GM18526 (cell line): ENCODE measurements around the gene SLC24A5.

Experiments used
- POLR2A ChIP-seq: IDR thresholded peaks from 3 replicates; pipeline ENCODE4 v1.6.1; 2011; ENCODE audit not compliant: insufficient read length; ENCODE audit errors: extremely low read depth

Gene SLC24A5

DNA sequence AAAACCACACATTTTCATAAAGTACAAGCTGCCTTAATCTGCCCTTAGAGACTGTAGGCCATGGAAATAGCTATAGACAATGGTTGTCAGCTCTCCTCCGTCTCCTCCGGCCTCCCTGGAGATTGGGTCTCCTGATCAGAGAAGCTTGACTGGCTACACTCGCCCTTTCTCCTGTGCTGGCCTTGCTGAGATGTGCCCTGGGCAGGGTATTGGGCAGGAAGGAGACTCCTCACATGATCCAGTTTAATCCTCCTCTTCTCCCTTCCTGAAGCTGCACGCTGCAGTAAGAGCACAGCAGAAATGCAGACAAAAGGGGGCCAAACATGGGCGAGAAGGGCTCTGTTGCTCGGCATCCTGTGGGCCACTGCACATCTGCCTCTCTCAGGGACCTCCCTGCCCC, at the start of gene SLC24A5:
TSS of gene SLC24A5 (plus strand) at position 246 of the 400 bp plus-strand sequence. CDS start at position 301, 55 bp downstream.
- TF ChIP-seq POLR2A, result no peak

DNA sequence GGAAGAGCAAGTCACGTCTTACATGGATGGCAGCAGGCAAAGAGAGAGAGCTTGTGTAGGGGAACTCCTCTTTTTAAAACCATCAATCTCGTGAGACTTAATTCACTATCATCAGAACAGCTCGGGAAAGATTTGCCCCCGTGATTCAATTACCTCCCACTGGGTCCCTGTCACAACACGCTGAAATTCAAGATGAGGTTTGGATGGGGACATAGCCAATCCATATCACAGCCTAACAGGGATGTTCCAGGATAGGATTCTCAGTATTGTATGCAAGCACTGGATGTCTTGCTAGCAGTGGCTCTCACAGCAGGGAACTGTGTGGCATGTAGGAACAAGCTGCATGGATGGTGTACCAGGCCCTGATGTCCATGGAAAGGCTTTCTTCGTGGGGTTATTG, 47.8 kb upstream of the SLC24A5 start:
- TF ChIP-seq POLR2A, result no peak

DNA sequence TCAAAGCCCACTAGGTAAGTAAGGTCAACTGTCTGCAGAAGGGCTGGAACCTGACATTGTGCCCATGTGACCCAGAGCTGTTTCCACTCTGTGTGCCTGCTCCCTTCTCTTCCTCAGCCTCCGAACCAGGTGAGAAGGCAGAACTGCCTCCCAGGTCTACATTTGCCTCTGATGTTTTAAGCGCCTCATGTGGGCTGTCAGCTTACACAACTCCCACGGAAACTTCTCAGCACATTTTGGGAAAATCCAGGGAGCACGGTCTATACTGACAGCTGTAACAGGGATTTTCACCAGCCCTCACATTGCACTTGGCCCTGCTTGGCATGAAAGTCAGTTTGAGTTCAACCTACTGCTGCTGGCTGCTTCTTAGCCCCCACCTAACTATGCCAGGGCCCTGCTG, 46.9 kb upstream of the SLC24A5 start:
- no peak for TF ChIP-seq POLR2A

DNA sequence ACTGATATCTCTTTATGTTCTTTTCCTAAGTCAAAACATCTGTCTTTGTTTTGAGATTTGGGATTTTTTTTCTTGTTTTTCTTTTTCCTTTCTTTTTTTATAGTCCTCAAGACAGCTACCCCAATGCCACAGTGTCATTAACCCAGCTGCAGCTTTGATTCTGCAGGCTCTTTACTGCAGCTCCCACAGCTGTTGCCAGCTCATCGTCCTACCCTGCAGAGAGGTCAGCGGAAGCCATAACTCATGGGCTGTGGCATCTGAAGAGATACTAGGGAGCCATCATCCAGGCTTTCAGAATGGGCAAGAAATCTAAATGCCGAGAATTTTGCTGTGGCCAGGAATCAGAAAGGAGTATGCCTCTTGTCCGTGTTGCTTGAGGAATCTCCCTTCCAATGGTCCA, 44.3 kb upstream of the SLC24A5 start:
- TF ChIP-seq POLR2A, result no peak

DNA sequence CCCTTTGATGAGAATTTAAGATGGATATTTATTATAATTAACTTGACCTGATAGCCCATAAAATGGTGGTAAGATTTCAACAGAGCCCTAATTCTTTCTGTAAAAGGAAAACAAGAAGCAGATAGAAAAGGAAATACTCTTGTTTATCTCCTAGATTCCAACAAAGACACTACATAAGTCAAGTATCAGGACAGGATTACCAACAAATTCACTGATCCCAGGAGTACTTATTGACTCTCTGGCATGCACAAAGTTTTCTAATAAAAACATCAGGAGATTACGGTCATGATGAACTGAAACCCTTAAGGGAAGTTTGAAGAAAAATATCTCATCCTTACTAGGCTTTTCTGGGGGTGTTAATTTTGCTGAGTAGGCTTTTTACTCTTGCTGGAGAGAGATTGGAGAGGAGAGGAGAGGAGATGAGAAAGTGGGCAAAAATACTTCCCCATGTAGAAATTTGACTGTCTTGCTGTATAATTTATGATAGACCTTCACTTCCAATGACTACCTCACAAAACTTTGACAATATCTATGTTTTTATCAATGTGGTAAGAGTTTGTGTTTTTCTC, 43.1 kb upstream of the SLC24A5 start:
- TF ChIP-seq POLR2A, result no peak

DNA sequence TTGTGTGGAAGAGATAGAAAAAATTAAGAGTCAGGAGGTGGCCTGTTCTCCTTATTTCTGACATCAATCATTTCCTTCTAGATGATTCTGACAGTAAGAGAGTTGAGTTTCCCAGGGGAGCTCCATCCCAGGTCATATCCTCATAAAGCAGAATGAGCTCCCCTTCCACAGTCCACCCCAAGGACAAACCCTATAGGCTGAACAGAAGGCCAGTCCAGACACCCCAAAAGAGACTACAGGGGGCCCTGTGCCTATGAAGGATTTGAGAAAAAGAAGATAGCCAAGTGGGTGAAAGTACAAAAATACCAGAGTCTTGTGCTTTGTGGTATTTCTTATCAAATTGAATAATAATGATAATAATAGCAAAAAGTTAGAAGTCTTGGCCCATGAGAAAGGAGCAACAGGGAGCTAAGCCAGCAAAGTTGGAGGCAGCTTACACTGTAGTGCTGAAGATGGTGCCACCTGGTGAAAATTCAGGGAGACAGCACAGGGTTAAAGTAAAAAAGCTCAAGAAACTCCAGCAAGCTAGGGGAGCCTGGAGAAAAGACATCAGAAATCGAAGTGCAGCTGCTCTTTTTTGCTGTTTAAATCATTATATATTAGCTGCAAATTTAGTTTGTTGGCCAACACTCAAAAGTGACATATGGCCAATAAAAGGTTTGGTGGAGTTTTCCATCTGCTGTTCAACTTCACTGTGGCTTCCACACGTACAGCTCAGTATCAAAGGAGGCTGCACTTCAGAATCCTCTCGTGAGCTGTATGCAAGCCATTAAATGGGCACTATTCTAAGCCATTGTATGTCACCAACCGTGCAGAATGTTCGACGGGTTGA, 35.8 kb upstream of the SLC24A5 start:
- no peak for TF ChIP-seq POLR2A

DNA sequence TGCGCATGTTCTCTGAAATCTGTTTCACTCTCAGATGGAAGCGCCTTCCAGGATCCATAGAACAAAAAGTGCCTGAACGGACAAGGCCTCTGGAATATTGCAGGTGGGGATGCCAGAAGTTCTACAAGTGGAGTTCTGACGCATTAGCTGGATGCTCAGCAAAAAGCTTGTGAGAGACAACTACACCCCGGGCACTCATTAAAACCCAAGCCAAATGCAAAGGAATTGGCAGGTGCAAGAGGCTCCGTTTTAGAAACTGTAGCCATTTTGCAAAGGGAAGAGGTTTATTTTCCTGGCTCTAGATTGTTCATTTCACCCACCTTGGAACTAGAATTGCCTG, 35.2 kb upstream of the SLC24A5 start:
- no peak for TF ChIP-seq POLR2A

DNA sequence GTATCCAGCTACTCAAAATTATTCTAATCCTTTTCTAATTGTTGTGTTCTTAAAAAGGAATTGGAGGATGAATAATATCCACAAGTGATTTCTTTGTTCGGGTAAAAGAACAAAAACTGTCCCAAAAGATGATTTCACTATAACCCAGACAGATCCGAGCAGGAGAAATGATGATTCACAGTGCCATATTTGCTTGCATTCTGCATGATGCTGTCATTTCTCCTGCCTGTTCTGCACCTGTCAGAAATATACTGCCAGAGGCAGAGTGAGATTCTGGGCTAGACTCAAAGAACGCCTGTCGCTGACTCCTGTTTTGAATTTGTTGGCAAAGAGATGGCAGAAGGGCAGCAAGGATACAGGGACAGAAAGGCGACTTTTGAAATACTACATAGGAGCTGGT, 34.7 kb upstream of the SLC24A5 start:
- no peak for TF ChIP-seq POLR2A

DNA sequence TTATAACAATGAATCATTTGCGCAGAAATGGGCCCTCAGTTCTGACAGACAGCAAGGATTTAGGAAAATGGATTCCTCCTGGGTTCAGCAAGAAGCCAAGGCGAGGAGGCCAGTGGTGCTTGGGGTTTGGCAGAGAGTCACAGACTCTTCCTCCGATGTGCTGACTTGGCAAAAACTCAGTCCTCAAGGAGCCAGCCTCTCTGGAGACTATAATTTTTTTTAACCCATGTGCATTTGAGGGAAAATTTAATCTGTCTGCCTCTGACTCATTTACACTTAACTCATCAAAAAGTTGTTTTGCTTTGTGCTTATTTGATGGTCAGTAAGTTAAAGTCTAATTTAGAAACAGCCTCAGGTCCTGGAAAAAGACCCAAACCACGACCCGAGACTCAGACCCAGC, 34.2 kb upstream of the SLC24A5 start:
- TF ChIP-seq POLR2A, result no peak

DNA sequence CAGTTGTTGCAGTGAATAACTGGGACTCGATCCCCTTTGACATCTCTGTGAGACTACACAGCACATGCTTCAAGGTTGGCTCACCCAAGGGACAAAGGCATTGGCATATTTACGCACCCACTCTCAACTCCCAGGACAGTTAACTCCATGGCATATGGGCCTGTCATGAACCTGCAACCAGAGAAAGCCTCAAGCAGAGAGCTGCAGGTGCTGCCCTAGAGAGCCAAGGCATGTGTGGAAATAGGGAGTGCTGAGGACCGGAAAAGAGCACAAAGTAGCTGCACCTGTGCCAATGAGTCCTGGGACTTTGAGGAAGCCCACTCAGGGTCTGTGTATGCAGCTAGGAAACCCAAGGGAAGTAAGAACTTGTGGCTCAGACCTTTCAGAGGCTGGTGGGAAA, 32.9 kb upstream of the SLC24A5 start:
- no peak for TF ChIP-seq POLR2A

DNA sequence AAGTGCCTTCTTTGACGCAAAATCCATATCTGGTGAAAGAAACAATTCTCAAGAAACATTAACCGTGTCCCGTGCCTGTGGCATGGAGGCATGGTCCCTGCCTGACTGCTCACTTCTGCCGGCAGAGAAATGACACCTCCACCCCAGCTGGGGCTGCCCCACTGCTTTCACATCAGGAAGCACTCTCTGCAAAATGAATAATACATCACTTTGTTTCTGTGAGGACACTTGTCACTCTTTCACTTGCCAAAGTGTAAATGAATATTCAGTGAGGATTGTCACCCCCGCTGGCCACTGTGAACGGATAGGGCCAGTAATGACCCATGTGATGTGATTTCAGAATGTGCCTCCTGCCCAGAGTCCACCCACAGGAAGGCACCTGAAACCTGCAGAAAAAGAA, 31.1 kb upstream of the SLC24A5 start:
- TF ChIP-seq POLR2A, result no peak

DNA sequence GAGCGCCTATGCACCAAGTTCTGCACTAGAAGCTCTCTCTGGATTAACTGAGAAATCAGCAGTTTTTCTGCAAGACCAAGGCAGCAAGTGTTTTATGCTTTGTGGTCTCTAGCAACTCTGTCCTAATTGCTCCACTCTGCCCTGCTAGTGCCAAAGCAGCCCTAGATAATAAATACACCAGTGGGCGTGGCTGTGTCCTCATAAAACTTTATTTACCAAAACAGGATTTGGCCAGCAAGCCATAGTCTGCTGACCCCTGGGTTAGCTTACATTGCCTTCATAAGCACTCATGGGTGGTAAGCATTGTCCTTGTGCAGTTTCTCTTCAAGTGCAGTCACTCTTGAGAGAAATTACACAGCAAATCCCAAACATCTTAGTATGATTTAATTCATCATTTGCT, 30.7 kb upstream of the SLC24A5 start:
- TF ChIP-seq POLR2A, result no peak

DNA sequence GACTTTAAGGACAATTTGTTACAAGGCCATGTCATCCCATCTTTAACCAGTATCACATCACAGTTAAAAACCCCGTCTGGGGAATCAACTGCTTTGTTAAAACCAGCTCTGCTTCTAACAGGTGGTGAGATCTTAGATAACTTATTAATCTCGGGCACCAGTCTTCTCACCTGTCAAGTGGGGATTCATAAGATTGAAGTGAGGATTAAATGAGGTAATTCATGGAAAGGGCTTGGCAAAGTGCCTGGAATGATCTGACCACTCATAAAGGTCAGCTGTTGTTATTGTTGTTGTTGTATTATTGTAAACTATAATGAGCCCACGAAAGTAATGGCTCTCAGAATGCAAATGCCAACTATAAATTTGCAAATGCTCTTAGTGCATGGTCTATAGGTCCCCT, 30.1 kb upstream of the SLC24A5 start:
- no peak for TF ChIP-seq POLR2A

DNA sequence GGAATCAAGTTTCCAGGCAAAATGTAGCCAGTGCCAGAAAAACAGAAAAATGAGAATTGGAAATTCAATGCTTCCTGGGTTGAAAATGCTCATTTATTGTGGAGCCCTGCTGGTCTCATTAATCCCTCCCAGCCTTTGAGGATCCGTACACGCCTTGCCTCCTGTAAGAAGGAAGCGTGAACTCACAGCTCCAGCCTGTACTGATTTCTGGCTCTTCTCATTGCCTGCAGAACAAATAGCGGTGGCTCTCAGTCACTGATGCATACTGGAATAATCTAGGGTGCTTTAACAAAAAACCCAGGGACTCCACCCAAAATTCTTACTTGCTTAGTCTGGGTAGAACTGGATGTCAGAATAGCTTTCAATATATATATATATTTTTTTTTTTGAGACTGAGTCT, 29.3 kb upstream of the SLC24A5 start:
- TF ChIP-seq POLR2A, result no peak

DNA sequence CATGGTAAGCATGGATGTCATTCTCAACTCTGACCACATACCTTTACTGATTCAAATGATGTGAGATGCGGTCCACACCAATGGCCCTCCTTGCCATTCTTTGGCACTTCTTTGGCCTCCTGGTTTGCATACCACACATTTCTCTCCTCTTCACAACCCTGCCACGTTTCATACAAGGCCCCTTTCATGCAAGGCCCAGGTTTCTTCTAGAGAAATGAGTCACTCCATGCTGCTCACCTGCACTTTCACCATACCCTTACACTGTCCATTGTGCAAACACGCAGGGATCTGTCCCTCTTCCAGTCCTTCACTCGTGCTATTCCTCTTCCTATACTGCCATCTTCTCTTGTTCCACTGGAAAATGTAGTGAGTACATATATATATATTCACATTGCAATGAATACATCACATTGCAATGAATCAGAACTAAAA, 24.4 kb upstream of the SLC24A5 start:
- no peak for TF ChIP-seq POLR2A

DNA sequence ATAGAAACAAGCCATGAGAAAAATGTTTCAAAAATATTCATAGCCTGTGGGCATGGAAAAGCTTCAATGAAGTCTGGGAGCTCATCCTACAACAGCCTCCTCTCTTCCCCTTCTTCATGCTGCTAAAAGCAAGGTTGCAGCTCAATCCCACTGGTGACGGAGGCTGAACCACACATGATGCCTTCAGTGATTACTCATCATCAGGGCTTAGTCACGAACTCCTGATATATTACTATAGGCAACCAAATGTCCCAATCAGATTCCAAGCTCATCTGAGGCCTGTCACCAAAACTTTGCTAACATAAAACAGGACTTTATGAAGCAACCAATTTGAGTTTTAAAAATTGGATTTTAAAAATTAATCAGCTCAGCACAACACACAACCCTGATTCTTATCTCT, 24.0 kb upstream of the SLC24A5 start:
- no peak for TF ChIP-seq POLR2A

DNA sequence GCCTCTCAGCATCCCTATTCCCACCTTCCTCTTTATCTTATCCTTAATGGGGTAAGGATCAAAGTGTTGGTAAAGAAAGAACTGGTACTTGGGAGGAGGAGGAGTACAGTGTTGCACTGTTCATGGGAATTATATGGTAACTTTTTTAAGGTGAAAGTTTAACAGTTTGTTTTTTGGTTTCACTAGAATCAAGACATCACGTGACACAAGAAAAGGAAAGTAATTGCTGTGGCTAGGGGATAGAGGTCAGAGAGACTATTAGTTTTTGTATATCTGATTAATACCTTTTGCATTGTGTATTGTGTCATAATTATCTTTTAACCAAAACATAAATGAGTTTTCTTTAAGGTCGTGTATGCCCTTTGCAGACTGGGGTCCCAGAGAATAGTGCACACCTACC, 23.5 kb upstream of the SLC24A5 start:
- TF ChIP-seq POLR2A, result no peak
